Neural progenitor cell (in vitro differentiated cells): ENCODE measurements around the gene TP63.

ENCODE experiments used
- EZH2 ChIP-seq: fragments of 200-600 bp; sonication (generic); IDR thresholded peaks from 2 replicates; pipeline ENCODE4 v1.6.1; 2017; ENCODE audit warnings: antibody characterized with exemption, mild to moderate bottlenecking, moderate library complexity
- TF ChIP-seq, protein P1 (sequence below): fragments of 200-600 bp; sonication (generic); IDR thresholded peaks from 2 replicates; pipeline ENCODE4 v1.5.1; 2017; ENCODE audit warnings: antibody characterized with exemption, mild to moderate bottlenecking

DNA sequence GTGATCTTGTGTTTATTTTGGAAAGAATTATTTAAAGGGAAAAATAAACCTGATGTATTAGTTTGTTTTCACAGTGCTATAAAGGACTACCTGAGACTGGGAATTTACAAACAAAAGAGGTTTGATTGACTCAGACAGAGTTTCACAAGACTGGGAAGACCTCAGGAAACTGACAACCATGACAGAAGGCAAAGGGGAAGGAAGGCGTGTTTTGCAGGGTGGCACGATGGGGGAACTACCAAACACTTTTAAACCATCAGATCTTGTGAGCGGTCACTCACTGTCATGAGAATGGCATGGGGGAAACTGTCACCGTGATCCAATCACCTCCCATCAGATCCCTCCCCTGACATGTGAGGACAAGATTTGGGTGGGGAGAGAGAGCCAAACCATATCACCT, 87.0 kb downstream of the TP63 start:
- TF ChIP-seq, protein P1, sequence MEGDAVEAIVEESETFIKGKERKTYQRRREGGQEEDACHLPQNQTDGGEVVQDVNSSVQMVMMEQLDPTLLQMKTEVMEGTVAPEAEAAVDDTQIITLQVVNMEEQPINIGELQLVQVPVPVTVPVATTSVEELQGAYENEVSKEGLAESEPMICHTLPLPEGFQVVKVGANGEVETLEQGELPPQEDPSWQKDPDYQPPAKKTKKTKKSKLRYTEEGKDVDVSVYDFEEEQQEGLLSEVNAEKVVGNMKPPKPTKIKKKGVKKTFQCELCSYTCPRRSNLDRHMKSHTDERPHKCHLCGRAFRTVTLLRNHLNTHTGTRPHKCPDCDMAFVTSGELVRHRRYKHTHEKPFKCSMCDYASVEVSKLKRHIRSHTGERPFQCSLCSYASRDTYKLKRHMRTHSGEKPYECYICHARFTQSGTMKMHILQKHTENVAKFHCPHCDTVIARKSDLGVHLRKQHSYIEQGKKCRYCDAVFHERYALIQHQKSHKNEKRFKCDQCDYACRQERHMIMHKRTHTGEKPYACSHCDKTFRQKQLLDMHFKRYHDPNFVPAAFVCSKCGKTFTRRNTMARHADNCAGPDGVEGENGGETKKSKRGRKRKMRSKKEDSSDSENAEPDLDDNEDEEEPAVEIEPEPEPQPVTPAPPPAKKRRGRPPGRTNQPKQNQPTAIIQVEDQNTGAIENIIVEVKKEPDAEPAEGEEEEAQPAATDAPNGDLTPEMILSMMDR: no peak
- TF ChIP-seq EZH2: no peak
